BJ (cell line): ENCODE results near the gene TMEM108. TPM values are rescaled to one million over a fixed set of nuclear protein-coding genes. Genes with fewer than 3 reads are reported as not detected.

Source experiments
- CTCF ChIA-PET: fragments of 350-600 bp; formaldehyde crosslinking; extraction: SDS; loops from one replicate; lab custom pipeline; 2021; ENCODE audit warnings: antibody characterized with exemption, inconsistent platforms; lab: Yijun Ruan, JAX
- POLR2A ChIA-PET: fragments of 300-600 bp; sonication (Branson Sonifier 250); formaldehyde crosslinking; extraction: SDS; loops from one replicate; lab custom pipeline; 2021; ENCODE audit warnings: antibody characterized with exemption; lab: Charles Lee
- DNase-seq: peaks from one replicate; pipeline ENCODE4 v3.0.0-alpha.2; 2011; ENCODE audit warnings: low read depth
- H3K27me3 ChIP-seq: 2 replicates; pipeline ENCODE4 v1.6.0; 2011; ENCODE audit warnings: low read length; ENCODE audit not compliant: control insufficient read depth, insufficient read depth
- H3K36me3 ChIP-seq: 2 replicates; pipeline ENCODE4 v1.5.1; 2011; ENCODE audit warnings: low read length; ENCODE audit not compliant: control insufficient read depth, insufficient read depth
- H3K4me3 ChIP-seq: 2 replicates; pipeline ENCODE4 v1.5.1; 2011; ENCODE audit warnings: low read depth, mild to moderate bottlenecking, control low read depth, low read length
- polyA plus RNA-seq: library from polyadenylated mRNA; depleted of rRNA; stranded (reverse); fragments of >200 nt; gene quantifications from 2 replicates; pipeline ENCODE4 v1.2.3, GENCODE V29; 2011
- TF ChIP-seq, protein P1 (sequence below): IDR thresholded peaks from 2 replicates; pipeline ENCODE4 v1.5.1; 2011; ENCODE audit warnings: low read depth, mild to moderate bottlenecking, control low read depth, inconsistent platforms, low read length, moderate library complexity; ENCODE audit not compliant: insufficient read depth

The TMEM108 gene
- polyA plus RNA-seq, 1 experiment, result not detected

DNA sequence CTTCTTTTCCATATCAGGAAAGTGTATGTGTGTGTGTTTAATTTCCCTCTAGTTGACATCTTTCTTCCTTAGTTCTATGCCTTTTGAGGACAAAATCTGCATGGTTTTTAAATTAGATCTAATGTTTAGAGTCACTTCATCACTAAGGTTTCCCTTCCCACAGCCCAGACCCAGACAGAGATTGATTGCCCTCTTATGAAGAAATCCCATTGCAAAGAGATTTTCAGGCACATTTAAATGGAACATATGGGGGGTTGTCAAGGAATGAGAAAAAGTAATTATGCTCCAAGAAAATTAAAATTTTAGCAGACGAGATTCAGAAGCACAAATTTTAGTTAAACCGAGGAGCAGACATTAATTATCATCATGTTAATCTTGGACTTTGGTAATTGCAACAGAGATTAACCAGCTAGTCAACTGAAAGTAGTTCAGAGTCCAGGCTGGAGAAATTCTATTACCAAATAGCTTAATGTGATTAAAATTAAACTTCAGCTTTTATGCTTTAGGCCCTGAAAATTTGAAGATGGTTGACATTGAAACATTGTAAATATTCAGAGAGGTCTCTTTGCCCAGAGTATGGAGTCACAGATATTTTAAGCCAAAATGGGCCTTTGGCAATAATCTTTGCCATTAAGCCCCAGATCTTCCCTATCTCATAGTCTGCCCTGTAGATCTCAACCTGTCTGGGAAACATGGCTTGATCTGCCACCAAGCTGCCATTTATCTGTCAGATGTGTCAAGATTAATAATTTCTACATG, 143.4 kb downstream of the TMEM108 start:
- no peak overlapping the region for H3K4me3 ChIP-seq
- no peaks in the 10 kb centered on the region for H3K27me3 ChIP-seq
- ChIA-PET POLR2A (no interaction called here), CTCF (no interaction called here)
- TF ChIP-seq, protein P1, sequence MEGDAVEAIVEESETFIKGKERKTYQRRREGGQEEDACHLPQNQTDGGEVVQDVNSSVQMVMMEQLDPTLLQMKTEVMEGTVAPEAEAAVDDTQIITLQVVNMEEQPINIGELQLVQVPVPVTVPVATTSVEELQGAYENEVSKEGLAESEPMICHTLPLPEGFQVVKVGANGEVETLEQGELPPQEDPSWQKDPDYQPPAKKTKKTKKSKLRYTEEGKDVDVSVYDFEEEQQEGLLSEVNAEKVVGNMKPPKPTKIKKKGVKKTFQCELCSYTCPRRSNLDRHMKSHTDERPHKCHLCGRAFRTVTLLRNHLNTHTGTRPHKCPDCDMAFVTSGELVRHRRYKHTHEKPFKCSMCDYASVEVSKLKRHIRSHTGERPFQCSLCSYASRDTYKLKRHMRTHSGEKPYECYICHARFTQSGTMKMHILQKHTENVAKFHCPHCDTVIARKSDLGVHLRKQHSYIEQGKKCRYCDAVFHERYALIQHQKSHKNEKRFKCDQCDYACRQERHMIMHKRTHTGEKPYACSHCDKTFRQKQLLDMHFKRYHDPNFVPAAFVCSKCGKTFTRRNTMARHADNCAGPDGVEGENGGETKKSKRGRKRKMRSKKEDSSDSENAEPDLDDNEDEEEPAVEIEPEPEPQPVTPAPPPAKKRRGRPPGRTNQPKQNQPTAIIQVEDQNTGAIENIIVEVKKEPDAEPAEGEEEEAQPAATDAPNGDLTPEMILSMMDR, result no peak
- H3K36me3 ChIP-seq, result no peaks in the 10 kb centered on the region
- DNase-seq, result no peak

DNA sequence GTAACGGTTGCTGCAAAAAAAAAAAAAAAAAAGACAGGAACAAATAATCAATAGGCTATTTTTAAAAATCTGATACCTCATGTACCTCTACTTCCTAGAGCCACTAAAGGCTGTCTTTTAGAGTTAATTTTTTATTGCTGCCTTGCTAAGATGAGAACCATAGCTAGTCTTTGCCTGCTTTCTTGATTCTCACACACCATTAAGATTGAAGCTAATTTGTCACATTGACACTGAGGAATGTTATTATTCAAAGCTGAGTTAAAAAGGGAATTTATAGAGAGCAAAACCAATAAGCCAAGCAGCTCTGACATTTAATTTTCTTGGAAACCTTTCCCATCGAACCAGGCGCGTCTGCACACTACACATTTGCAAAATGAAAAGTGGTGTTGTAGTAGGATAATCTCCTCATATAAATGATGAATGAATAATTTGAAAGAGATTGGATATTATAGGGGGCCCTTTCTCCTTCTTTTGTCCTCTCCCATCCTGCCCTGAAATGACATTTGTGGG, 149.7 kb downstream of the TMEM108 start:
- Histone ChIP-seq H3K27me3 (no peaks in the 10 kb centered on the region), H3K4me3 (no peak overlapping the region), H3K36me3 (no peaks in the 10 kb centered on the region)
- DNase-seq, result no peak
- TF ChIP-seq, protein P1, result no peak
- POLR2A ChIA-PET, result no interaction called here
- CTCF ChIA-PET, result no interaction called here

DNA sequence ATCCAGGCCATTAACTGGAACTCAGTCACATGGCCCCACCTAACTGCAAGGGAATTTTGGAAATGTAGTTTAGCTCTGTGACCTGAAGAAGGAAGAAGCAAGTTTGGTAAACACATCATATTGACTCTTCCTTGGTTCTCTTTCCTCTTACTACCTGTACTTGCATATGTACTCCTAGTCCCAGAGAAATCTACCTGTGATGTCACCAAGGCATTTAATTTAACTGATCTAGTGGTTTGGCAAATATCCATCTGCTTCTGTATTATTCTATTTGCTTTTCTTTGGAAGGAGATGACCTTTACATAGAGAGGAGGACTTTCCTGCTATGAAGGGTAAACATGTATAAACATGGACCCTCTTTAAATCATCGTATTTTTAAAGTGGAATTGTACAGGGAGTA, 150.8 kb downstream of the TMEM108 start:
- Histone ChIP-seq H3K36me3 (no peaks in the 10 kb centered on the region), H3K4me3 (no peak overlapping the region), H3K27me3 (no peaks in the 10 kb centered on the region)
- CTCF ChIA-PET, result no interaction called here
- no peak for DNase-seq
- TF ChIP-seq, protein P1, result no peak
- POLR2A ChIA-PET, result interaction anchor here (0.6 kb wide), 1 partner anchor 460 kb away, joined by 3 read pairs; no protein-coding TSS in a partner anchor

DNA sequence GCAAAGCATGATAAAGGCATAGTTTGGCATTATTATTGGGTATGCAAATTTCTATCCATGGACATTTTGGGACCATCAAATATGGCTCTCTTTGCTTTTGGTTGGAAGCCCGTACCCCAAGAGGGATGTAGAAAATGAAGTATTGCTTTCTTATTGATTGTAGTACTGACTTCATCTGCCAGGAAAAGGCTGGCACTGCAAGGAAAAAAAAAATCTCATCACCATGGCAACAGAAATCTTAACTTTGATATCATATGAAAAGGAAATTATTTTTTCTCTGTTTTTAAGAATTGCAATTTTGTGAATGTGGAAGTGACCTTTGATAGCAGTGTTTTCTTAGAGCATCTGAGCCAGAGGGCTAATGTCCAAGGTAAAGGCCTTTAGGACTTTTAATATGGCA, 151.7 kb downstream of the TMEM108 start:
- no peaks in the 10 kb centered on the region for H3K36me3 ChIP-seq
- ChIA-PET POLR2A (no interaction called here), CTCF (no interaction called here)
- TF ChIP-seq, protein P1, result no peak
- no peak for DNase-seq
- no peaks in the 10 kb centered on the region for H3K27me3 ChIP-seq
- no peak overlapping the region for H3K4me3 ChIP-seq

DNA sequence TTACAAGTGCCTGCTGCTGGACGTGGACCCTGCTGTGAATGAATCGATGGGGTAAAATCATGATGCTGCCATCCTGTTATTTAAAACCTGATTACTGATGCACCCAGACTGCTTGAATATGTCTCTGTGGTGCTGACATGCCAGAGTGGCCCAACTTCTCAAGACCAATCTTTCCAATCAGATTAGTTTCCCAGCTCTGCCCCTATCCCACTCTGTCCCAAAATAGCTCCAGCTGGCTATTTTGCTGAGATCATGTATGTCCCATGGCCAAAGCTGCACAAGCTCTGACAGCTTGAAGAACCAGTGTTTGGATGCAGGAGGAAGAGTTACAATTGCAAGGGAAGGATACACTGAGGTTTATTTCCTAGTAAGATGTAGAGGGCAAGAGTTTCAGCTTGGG, 153.6 kb downstream of the TMEM108 start:
- POLR2A ChIA-PET, result no interaction called here
- TF ChIP-seq, protein P1, result no peak
- H3K36me3 ChIP-seq, result no peaks in the 10 kb centered on the region
- CTCF ChIA-PET, result no interaction called here
- DNase-seq, result no peak
- H3K27me3 ChIP-seq, result no peaks in the 10 kb centered on the region
- H3K4me3 ChIP-seq, result no peak overlapping the region
